GM19372 (cell line): ENCODE measurements around the gene ETFRF1.

Source experiments
- ATAC-seq: cut with Tn5 transposase; IDR thresholded peaks from one replicate; pipeline ENCODE4 v1.9.1; 2021; ENCODE audit warnings: mild to moderate bottlenecking, low read depth, moderate library complexity; ENCODE audit not compliant: unreplicated experiment

ETFRF1 gene

DNA sequence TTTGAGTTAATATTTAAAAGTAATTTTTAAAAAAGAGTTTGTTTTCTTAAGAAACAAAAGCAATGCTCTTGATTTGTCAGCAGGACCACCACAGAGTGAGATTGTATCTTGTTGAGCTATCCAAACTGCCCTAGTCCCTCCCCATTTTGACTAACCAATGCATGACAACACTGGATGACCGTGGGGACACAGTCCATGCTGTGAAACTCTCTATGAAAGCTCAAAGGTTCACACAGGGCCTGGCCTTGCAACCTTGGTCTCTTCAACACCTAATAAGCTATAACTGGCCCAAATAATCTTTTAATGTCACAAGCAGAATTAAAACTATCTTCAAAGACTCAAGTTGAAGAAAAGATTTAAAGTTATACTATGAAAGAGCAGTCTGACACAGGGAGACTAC, 13.5 kb downstream of the ETFRF1 start:
- no peak for ATAC-seq

DNA sequence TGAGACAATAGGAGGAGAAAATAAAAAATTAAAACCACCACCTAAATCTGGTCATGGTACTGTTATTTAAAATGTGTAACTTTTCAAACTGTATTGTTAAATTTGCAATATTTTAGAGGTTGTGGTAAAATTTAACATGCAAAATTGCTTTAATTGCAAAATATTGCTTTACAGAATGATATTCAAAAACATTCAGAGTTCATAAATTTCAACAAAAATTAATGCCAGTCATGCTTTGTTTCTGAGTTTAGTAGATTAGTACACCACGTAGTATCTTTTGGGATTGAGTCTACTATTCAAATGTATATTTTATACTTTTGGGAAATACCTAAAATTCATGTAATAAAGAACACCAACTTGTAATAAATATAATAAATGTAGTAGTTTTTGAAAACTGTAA, 18.3 kb downstream of the ETFRF1 start:
- ATAC-seq, result no peak

DNA sequence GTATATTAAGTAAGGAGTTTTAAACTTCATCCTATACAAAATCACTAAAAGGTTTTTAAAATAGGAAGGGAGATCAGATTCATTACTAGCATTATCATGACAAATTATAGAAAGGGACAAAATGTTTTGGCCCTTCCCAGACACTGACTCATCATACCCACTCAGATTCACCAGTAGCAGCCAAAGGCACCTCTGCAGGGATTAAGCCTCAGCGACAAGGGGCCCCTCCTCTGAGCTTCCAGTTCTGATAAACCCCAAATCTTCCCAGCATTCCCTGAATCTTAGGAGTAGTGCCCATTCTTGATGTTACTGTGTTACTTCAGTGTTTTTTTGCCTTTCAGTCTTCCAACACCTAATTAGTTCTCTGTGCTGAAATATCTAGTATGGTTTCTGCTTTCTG, 41.2 kb downstream of the ETFRF1 start:
- ATAC-seq, result no peak

DNA sequence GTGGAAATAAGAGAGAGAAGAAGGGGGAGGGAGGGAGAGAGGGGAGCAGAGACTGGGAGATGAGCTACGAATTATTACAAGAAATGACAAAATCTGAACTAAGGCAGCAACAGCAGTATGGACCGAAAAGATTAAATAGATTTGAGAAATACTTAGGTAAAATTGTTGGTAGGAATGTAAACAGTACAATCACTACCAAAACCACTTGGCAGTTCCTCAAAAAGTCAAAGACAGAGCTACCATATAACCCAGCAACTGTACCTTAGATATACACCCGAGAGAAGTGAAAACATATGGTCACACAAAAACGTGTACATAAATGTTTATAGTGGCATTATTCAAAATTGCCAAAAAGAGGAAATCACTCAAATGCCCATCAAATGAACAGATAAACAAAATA, 41.6 kb downstream of the ETFRF1 start:
- ATAC-seq, result no peak

DNA sequence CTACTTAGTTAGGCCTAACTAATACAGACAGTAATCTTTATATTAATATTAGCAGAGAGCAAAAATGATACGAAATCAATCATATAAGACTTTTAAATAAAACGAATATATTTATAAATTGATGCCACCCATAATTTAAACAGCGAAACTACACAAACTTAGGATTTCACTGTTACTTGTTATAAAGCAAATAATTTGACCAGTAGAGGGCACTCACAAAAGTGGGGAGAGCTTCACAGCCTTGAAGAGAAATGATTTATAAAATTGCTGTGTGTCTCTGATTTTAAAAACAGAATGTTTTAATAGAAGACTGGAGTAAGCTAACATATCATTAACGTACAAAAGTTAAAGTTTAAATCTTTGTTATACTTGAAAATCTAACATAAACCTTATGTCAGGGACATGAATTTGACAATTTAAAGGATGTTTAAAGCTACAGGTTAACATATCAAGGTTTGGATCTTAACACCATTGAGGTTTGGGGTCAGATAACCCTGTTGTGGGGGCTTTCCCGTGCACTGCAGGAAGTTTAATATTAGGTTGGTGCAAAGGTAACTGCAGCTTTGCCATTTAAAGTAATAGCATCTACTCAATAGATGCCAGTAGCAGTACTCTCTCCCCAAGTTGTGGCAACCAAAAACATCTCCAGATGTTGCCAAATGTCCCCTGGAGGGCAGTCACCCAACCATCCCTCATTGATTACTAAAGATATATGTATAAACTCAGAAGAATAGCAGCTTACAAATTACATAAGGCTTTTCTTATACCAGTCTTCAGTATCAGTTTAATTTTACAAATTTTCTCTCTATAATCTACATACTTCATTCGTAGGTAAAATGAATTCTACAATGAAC, 46.4 kb downstream of the ETFRF1 start:
- ATAC-seq, result no peak

DNA sequence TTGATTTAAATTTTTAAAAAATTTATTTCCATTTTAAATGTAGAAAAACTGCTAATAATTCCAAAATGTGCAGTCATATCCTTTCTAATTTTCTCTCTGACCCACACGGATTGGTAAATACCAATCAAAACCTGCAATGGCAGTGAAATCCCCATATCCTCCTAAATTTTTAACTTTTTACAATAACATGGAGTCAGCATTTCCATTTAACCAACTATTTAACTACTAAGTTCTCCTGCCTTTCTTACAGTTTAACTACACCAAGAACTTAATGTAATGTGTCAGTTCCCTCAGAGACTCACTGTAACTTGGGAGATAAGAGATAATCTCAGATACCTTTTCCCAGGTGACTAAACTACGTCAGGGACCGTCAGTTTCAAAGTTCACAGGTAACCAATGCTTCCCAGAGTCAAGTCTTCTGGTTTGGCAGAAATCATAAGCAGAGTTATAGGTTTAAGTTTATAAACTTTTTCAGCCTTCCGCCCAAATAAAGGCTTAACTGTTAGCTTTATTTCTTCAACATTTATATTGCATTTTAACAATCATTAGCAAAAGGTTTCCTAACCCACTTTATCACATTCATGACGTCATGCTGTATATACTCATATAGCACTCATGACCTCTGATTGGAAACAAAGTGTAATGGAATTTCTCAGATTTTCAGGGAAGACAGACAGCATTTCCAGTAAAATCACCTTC, 48.1 kb downstream of the ETFRF1 start:
- ATAC-seq, result no peak

DNA sequence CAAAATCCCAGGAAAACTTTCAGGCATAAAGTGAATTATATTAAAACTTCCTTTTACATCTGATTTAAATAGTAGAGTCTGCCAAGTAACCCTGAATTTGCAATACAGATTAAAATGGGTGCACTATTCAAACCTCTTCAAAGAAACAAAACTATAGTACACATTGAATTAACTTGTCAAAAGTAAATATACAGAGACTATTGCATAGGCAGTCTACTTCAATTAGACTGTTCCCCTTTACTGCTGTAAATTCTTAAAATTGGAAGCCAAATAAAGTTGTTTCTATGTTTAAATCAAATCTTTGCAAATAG, 48.6 kb downstream of the ETFRF1 start:
- no peak for ATAC-seq

DNA sequence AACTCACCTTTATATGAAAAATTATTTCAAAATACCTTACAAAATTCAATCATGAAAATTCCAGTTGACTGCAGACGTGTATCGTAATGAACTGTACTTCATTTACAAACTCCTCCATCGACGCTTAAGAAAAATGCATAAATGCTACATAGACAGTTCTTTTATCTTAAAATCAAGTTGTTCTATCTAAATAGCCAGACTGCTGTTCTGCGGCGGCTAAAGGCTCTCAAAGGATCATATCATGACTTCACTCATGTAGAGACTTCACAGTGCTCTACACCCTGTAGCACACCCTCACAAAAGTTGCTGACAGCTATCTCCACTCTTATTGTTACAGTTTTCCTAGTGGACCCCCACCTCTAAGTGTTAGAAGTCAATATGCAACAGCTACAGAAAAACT, 50.5 kb downstream of the ETFRF1 start:
- ATAC-seq, result no peak

DNA sequence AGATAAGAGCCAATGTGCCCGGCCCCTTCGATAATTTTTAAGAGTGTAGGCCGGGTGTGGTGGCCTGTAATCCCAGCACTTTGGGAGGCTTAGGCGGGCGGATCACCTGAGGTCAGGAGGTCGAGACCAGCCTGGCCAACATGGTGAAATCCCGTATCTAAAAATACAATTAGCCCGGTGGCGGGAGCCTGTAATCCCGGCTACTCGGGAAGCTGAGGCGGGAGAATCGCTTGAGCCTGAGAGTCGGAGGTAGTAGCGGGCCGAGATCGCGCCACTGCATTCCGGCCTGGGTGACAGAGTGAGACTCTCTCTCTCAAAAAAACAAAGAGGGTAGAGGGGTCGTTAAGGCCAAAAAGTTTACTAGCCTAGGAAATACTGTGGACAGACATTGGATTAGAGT, 53.1 kb downstream of the ETFRF1 start:
- no peak for ATAC-seq

DNA sequence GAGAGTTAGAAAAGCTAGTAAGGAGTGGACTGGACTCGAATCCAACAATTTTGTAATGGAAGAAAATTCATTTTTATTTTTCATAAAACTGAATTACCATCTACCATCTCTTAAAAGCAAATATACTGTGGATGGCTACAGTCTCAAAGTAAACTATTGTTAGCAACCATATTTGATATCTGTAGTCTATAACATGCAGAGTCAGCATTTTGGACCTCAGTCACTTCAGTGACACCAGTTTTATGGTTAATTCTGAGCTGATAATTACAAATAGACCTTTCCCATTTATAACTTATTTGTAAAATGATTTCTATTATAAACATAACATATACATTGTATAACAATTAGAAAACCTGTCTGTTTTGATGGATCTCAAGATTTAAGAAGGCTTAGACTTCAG, 53.7 kb downstream of the ETFRF1 start:
- ATAC-seq, result no peak

DNA sequence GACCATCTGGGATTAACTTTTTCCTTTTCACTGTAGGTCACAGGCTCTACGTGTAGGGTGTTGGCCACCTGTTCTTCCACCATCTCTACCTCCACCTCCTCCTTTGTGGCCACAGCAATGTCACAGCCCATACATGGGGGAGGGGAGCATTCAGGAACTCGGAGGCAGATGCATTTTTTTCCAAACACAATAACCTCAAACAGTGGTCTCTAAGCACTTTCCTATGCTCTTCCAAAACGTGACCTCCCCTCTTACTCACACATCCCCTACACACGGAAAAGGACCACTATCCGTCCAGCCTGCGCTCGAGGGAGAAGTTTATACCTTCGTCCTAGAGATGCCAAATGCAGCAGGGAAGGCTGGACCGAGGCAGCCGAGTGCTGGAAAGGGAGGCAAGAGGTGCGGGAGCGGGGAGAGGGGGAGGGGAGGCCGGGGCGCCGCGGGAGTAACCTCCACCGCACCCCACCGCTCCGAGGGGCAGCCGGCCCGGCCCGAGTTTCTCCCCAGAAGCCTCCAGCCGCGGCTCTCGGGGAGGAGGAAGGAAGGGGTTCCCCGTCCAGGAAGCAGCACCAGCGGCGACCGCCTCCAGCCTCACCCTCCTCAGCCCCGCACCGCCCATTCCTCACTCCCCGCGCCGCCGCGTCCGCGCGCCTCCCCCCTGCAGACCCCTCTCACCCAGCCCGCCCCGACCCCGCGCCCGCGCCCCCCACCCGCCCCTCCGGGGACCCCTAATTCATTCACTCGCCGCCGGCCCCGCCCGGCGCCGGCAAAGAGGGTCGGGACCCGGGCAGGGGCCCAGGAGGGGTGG, 55.1 kb downstream of the ETFRF1 start:
- peak; percentile 34 for ATAC-seq

DNA sequence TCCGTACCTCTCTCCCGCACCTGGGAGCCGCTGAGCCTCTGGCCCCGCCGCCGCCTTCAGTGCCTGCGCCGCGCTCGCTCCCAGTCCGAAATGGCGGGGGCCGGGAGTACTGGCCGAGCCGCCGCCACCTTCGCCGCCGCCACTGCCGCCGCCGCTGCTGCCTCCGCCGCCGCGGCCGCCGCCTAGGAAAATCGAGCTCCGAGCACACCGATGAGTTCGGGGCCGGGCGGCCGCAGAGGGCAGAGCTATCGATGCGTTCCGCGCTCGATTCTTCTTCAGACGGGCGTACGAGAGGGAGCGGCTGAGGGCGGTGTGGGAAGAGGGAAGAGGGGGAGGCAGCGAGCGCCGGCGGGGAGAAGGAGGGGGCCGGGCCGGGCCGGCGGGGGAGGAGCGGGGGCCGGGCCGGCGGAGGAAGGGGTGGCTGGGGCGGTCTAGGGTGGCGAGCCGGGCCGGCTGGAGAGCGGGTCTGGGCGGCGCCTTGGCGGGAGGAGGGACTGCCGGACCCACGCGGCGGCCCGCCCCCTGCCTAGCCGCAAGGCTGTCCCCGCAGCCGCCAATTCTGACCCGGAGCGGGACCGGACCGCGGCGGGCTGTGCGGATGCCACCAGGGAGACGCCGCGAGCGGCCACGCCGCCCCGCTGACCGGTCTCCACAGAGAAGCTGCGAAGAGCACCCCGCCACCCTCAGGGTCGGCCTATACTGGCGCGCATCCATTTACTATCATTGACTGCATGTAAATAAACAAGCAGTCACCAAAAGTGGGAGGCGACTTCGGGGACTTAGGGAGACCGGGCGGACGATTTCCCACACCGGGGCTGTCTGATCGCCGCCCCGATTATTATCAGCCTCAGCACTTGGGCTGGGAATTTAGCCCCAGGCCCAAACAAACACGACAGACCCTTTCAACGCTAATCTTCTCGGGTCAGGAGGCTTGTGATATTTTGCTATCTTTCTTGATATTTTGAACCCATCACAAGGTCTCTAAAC, 56.0 kb downstream of the ETFRF1 start, which contains the start of gene KRAS:
Gene KRAS (minus strand): TSS at position 186 of the 987 bp plus-strand sequence.
- peak; percentile 73 for ATAC-seq

DNA sequence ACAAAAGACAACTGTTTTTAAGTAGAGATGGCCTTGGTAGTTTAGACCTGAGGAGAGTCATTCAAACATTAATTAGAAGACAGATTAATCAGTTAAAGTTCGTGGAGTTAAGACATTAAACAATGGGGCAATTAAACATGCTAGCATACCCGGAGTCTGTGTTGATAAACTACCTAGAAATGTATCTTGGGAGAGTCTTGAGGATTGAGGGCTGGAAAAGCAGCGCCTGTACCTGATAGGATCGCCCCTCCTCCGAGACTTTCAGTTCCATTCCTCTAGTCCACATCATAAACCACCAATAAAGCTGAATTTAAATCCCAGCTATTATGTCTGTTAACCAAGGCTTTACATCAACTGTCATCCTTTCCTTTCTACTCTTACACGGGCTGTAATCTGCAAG, 56.7 kb downstream of the ETFRF1 start:
- ATAC-seq, result no peak

DNA sequence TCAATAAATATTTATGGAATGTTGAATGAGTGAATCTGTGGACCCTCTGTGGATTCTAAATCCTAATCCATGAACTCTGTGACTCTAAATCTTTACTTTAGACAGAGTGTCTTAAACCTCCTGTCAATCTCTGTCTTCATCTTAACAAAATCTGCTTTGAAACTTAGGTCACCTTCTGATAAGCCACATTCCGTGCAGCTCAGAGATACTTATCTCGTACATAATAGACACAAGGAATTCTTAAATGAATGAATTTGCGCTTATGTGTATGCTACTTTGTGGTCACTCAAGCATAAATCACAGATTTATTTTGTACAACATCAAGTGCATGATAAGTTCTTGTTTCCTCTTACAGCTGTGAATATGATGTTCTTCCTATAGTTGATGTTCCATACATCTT, 57.9 kb downstream of the ETFRF1 start:
- ATAC-seq, result no peak

DNA sequence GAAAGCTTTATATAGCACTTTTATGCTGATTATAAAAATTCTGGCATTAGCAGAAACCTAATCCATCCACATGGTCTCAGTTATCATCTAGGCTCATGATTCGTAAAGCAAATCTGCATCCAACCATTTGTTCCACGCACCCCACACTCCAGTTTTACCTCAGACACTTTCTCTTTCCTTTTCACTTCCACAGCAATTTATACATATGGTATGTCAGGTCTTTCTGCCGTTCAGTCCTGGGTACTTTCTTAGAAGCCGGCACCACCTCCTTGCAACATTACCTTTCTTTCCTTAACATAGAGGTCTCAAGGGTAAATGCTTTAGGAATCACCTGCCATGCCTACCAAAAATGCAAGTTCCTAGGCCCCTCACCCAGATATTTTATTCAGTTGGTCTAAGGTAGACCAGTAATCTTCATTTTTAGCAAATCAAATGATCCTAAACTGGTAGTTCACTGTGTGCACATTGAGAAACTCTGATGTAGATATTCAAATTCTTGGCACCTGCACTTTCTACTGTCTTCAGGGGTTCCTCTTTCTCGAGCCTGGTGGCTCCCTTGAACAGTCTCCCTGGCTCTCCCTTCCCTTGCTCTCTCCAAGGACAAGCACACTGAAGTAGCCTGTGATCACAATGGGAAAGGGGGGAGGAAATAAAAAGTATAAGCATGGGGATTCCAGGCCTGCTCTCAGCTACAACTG, 58.5 kb downstream of the ETFRF1 start:
- no peak for ATAC-seq

DNA sequence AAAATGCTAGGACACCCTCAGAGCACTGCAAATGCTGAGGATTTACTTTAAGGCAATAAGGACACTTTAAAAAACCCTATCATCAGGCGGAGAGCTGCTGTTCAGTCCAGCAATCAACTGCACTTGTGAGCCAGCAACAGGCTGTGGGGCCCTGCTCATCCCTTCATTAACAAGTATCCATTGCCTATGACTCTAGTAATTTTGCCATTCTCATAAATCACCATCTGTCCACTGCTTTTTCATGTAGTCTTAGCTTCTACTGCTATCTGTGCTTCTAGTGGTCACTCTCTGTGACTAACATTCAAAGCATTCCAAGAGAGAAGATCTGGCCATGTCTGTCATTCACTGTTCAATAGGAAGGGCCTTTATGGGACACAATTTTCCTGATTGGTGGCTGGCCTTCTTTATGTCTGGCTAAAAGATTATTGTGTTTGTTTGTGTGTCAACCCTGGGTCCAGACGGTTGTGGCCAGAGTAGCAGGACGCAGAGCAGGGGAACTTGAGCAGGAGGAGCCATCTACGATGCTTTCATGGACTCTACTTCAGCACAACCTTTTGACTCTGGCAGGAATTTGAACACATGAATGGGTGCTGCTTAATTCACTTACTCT, 59.3 kb downstream of the ETFRF1 start:
- ATAC-seq, result no peak
